Upper lobe of right lung (tissue), 1 donor: ENCODE measurements around the gene KPNA6. TPM values are rescaled to one million over a fixed set of nuclear protein-coding genes. Genes with fewer than 3 reads are reported as not detected.

Experiments used
- ATAC-seq: fragments of 200-7000 bp; cut with Tn5 transposase; one replicate; pipeline ENCODE4 v1.9.1; 2020; ENCODE audit warnings: mild to moderate bottlenecking, moderate library complexity
- DNase-seq: peaks from one replicate; pipeline ENCODE4 v3.0.0-alpha.2; 2020
- H3K27ac ChIP-seq: fragments of 200-600 bp; one replicate; pipeline ENCODE4 v1.8.0; 2022
- H3K27me3 ChIP-seq: fragments of 200-600 bp; one replicate; pipeline ENCODE4 v1.8.0; 2022; ENCODE audit warnings: mild to moderate bottlenecking
- H3K36me3 ChIP-seq: fragments of 200-600 bp; one replicate; pipeline ENCODE4 v1.8.0; 2022
- H3K4me1 ChIP-seq: fragments of 200-600 bp; one replicate; pipeline ENCODE4 v1.8.0; 2022
- H3K4me3 ChIP-seq: fragments of 200-600 bp; one replicate; pipeline ENCODE4 v1.8.0; 2022; ENCODE audit warnings: mild to moderate bottlenecking
- H3K9me3 ChIP-seq: fragments of 200-600 bp; one replicate; pipeline ENCODE4 v1.8.0; 2022
- intact Hi-C: fragments of 100-400 bp; cut with DNase I; formaldehyde crosslinking; loops from one replicate; pipeline ENCODE4 v1.11.0; 2022
- total RNA-seq: library from RNA; stranded (reverse); fragmentation: NEBNext Ultra II Directional; extraction: Animal tissue kit (Norgen Biotek cat#: 25700); gene quantifications from one replicate; pipeline ENCODE4 v1.2.1, GENCODE V29; 2021
- TF ChIP-seq, protein P1 (sequence below): fragments of 200-600 bp; IDR thresholded peaks from one replicate; pipeline ENCODE4 v1.8.0; 2022; ENCODE audit warnings: antibody characterized with exemption
- donor health status: DM: no; HTN: yes; CAD: no; lungs with severe emphysema.

KPNA6 gene
- total RNA-seq, 1 donor from 2014 or later = 69.2 TPM

DNA sequence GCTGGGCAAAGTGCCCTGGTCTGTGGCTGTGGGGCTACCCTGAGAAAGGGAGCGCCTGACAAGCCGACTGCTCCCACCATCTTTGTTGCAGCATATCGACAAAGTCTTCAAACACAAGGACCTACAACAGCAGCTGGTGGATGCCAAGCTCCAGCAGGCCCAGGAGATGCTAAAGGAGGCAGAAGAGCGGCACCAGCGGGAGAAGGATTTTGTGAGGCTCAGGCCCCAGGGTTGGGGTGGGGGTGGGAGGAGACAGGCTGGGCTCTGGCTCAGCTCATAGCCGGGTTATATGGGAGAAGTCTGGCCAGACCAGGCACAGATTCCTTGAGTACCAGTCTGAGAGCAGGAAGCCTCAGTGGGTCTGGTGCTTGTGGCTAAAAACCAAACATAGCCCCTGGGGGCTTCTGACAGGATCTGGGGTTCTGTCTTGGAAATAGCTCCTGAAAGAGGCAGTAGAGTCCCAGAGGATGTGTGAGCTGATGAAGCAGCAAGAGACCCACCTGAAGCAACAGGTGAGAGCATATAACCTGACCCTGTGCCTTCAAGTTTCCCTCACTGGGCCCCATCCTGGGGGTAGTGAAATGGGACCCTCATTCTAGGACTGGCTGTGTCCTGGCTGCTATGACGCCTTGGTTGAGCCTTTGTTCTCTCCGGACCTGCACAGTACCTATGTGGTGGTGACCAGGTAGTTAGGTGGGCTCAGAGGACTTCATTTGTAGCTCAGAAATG lies 84.5 kb downstream of the KPNA6 start:
- intact Hi-C loops = no loop called here
- Histone ChIP-seq H3K36me3 (peaks cover 100% of the 10 kb centered on the region), H3K4me3 (no peak overlapping the region), H3K27ac (no peak overlapping the region), H3K4me1 (peaks cover 5% of the 10 kb centered on the region), H3K9me3 (no peaks in the 10 kb centered on the region), H3K27me3 (no peaks in the 10 kb centered on the region)
- DNase-seq (no peak), ATAC-seq (no peak)
- TF ChIP-seq, protein P1, sequence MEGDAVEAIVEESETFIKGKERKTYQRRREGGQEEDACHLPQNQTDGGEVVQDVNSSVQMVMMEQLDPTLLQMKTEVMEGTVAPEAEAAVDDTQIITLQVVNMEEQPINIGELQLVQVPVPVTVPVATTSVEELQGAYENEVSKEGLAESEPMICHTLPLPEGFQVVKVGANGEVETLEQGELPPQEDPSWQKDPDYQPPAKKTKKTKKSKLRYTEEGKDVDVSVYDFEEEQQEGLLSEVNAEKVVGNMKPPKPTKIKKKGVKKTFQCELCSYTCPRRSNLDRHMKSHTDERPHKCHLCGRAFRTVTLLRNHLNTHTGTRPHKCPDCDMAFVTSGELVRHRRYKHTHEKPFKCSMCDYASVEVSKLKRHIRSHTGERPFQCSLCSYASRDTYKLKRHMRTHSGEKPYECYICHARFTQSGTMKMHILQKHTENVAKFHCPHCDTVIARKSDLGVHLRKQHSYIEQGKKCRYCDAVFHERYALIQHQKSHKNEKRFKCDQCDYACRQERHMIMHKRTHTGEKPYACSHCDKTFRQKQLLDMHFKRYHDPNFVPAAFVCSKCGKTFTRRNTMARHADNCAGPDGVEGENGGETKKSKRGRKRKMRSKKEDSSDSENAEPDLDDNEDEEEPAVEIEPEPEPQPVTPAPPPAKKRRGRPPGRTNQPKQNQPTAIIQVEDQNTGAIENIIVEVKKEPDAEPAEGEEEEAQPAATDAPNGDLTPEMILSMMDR = no peak

DNA sequence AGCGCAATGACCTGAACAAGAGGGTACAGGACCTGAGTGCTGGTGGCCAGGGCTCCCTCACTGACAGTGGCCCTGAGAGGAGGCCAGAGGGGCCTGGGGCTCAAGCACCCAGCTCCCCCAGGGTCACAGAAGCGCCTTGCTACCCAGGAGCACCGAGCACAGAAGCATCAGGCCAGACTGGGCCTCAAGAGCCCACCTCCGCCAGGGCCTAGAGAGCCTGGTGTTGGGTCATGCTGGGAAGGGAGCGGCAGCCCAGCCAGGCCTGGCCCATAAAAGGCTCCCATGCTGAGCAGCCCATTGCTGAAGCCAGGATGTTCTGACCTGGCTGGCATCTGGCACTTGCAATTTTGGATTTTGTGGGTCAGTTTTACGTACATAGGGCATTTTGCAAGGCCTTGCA lies 87.1 kb downstream of the KPNA6 start:
- no peak for ATAC-seq
- no peak for DNase-seq
- no peaks in the 10 kb centered on the region for H3K9me3 ChIP-seq
- H3K4me1 ChIP-seq = peaks cover 9% of the 10 kb centered on the region
- TF ChIP-seq, protein P1 = no peak
- no peak overlapping the region for H3K27ac ChIP-seq
- intact Hi-C loops = no loop called here
- no peaks in the 10 kb centered on the region for H3K27me3 ChIP-seq
- no peak overlapping the region for H3K4me3 ChIP-seq
- peaks cover 77% of the 10 kb centered on the region for H3K36me3 ChIP-seq

GRCh38 chr1:32195531-32195930 lies 87.7 kb downstream of the KPNA6 start:
- H3K4me1 ChIP-seq = peaks cover 11% of the 10 kb centered on the region
- H3K27me3 ChIP-seq = no peaks in the 10 kb centered on the region
- no peak overlapping the region for H3K27ac ChIP-seq
- no peak overlapping the region for H3K4me3 ChIP-seq
- TF ChIP-seq, protein P1 = no peak
- ATAC-seq = no peak
- DNase-seq = no peak
- H3K36me3 ChIP-seq = peaks cover 71% of the 10 kb centered on the region
- intact Hi-C loops = no loop called here
- H3K9me3 ChIP-seq = no peaks in the 10 kb centered on the region

DNA sequence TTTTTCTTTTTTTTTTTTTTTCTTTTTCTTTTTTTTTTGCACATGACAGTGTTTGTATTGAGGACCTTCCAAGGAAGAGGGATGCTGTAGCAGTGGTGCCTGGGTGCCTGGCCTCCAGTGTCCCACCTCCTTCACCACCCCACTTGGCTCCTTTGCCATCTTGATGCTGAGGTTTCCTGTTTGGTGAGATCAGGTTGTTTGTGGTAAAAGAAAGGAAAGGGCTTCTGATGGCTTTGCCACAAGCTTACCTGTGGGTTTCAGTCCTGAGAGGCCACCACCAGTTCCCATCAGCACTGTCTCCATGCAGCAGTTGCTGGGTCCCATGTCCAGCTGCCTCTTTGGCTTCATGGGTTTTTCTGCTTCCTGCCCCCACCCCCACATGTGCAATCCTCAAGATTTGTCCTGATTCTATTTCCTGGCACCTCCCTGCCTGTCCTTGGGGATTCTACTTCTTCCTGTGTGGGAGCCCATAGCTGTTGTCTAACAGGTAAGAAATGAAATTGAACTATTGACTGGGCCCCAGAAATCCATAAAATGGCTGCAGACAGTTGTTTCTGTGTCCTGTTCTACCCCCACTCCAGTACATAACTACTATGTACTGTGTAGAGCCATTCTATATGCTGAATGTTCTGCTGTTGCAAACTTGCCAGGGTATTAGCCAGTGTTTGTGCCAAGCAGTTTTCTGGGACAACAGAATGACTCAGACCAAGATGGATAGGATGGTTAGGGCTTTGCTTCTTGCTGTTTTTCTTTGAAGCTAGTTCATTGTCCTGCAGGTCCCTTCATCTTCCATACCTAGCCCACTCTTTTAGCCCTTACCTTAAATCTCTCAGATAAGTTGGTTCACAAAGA lies 88.3 kb downstream of the KPNA6 start:
- DNase-seq = no peak
- intact Hi-C loops = no loop called here
- TF ChIP-seq, protein P1 = no peak

DNA sequence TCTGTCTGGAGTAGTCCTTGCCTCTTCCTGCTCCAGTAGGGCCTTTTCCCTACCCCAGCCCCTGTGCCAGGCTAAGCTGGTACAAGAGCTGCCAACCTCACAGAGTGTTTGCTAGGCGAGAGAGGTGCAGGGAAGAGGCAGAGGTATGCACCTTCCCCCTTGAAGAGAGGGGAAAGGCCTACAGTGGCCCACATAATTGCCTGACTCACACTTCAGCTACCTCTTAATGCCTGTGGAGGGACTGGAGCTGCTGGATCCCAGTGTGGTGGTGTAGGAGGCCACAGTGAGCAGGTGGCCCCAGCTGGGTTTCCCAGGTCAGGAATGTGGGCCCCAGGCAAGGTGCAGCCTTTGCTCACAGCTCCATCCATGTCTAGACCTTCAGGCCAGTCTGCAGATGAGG lies 89.2 kb downstream of the KPNA6 start:
- Histone ChIP-seq H3K27me3 (no peaks in the 10 kb centered on the region), H3K9me3 (no peaks in the 10 kb centered on the region), H3K36me3 (peaks cover 56% of the 10 kb centered on the region), H3K27ac (peak overlapping the region; percentile 24), H3K4me3 (no peak overlapping the region), H3K4me1 (peaks cover 21% of the 10 kb centered on the region)
- TF ChIP-seq, protein P1 = no peak
- intact Hi-C loops = no loop called here
- ATAC-seq (peak; percentile 69), DNase-seq (no peak)

More for the DNA sequence above, 88.3 kb downstream of the KPNA6 start:
- Histone ChIP-seq H3K9me3 (no peaks in the 10 kb centered on the region), H3K27me3 (no peaks in the 10 kb centered on the region), H3K36me3 (peaks cover 65% of the 10 kb centered on the region), H3K4me1 (peaks cover 14% of the 10 kb centered on the region), H3K27ac (no peak overlapping the region), H3K4me3 (no peak overlapping the region)
- ATAC-seq = no peak
